EL (cell line): ENCODE measurements around the gene AASDHPPT.
A peak's percentile ranks its signal among the peaks of the same experiment; 100 is the strongest.

Experiments
- DNase-seq: peaks from one replicate; pipeline ENCODE4 v3.0.0-alpha.2; 2016

Gene AASDHPPT

DNA sequence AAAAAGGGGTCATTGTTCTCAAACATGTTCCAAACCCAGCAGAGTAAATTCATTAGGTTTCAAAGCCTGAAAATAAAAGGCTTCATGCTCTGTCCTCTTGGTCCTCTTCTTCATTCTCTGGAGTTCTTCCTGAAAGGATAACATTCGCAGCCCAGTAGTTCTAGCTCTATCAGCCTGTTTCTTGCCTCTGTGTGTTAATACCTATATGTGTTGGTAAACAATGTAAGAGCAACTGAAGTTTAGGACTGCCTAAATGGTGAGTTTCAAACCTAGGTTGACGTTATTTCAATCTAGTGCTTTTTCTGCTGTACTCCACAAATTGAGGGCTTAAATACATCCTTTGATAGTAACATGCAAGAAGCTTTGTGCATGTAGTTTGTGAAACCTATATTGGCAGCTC, 9.4 kb downstream of the AASDHPPT start:
- DNase-seq = no peak

DNA sequence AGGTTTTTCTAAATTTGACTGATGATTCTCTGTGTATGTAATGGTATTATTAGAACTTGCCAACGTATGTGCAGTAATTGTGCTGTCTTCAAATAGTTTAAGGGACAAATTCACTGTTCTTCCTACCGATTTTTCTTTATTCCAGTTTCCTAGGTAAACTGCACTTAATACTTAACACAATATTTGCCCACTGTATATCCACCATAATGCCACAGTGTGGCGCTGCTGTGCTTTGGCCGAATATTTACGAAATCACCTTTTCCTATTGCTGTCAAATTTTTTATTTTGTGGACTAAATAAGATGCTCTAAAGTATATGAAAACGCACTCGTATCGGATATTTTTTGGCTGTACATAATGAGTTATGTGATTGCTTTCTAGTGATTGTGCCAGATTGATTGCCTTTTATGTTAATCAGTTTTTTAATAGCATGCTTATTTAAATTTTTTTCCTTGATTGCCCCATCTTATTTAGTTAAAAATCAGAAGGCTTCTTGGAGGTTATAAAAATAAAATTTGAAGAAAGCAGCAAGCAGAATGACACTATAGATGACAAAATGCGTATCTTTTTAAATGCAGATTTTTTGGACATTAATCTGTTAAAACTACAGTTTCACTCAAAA, 10.5 kb downstream of the AASDHPPT start:
- peak; percentile 45 for DNase-seq

DNA sequence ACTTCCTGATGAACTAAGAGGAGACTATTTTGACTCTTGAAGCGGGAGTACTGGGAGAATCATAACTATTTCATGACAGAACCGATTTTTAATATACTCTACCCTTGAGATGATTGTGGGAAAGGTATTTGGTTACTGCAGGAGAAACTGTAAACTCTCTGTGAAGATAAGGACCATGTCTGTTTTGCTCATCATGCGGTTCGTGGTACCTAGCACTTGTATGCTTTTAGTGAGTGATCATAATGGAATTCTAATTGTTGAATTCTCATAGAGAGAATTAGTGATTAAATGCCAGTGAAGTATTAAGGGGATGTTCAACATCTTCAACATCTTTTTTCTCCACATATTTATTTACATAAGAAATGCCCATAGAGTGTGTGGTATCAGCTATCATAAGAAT, 11.4 kb downstream of the AASDHPPT start:
- DNase-seq = peak; percentile 52

DNA sequence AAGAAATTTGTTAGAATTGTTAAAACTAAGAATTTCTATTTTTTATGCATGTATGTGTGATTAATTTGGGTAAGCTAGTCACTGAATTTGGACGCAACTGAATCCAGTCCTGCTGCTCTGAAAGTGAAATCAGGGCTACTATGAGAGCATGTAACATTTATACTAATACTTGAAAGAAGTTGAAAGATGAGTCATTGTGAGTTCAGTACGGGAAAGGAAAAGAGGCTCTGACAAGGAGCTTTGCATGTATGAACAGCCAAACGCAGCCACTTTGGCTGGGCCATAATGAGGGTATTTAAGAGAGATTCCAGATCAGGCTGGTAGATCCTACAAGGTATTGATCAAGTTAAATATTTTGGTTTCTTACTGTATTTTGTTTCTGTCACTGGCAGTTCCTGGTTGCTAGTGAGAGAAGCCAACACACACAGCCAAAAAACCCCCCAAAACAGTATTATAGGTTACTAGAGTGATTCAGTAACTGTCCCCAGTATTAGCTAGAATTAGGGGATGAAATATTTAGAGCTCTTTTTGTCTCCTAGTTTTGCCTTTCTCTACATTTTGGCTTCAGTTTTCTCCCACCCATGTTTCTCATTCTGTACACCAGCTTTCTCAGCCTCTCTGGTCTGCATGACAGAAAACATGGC, 14.1 kb downstream of the AASDHPPT start:
- DNase-seq = peak; percentile 46

DNA sequence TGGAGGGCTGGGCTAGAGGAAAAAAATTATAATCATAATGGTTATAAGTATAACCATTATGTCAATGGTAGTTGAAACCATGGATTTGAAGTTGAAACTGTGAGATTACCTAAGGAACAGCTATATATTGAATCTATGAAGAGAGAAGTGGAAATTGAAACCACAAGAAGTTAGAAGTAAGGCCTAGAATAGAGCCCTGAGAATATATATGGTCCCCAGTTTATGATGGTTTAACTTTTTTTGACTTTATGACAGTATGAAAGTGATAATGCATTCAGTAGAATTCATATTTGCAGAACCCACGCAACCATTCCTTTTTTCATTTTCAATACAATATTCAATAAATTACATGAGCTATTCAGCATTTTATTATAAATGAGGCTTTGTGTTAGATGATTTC, 15.0 kb downstream of the AASDHPPT start:
- no peak for DNase-seq

DNA sequence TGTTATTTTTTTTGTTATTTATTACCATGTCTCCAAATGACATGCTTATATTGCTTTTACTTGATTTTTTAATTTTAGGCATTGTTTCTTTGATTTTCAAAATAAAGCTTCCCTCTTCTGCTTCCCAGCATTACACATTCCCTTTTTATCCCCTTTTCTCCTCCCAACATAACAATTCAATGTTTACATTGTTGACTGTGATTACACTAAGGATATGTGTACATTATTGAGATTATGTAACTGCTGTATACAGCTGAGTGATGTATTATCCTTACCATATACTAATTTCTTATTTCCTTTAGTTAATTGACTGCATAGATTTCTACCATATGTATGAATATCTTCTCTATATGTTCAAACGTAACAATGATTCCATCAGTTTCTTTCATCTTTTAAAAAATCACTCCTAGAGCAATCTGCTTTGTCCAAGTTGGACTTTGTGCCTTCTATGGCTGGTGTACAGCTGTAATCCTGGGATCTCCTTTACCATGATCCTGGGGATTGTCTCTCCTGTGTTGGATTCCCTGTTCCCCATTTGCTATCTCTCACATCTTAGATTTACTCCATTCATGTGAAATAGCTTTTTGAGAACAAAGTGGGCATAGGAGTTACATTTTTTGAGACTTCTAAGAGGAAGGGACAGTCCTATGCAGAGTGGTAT, 21.6 kb downstream of the AASDHPPT start:
- DNase-seq = no peak

DNA sequence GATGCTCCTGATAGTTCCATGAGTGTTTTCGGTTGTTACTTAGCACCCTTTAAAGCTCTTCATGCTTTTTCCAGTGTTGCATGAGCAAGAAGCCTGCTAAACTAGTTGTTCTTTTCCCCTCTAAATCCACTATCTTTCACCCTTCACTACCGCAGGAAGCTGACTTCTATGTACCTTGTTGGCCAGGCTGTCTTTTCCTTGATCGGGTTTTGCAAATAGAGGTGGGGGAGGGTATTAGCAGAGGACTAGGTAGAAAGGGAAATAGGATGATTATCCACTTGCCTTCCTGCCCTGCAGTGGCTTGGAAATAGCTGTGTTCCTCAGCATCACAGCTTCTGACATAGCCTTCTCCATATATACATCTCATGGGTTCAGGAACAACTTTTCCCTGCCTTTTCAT, 23.9 kb downstream of the AASDHPPT start:
- DNase-seq = no peak

DNA sequence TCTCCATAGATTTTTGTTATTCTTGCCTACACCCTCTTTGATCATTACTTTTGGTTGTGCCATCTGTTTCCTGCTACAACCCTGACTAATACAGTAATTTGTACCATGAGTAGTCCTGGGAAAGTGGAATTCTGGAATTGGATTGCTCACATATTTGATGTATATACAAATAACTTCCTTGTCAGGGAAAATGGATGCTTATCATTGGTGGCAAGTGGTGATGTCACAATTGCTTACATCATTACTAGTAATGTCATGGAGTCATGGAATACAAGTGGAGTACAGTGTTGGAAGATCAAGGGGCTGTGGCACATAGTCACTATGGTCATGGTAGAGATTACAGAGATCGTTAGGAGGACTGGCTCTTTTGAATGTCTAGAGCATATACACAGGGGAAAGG, 24.4 kb downstream of the AASDHPPT start:
- DNase-seq = peak; percentile 68

DNA sequence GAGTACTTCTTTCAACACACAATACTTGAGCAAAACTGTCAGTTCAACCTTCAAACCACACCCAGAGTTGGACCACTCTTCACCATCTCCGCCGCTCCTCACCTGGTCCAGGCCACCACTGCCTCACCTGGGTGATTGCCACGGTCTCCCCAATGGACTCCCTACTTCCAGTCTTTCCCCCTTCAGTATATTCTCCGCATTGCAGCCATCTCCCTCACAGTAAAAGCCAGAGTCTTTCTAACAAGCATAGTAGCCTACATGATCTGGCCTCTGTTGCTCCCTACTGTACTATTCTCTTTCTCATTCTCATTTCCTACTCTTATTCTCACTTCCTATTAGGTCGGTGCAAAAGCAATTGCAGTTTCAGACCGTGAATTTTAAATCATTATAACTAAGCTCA, 28.5 kb downstream of the AASDHPPT start:
- no peak for DNase-seq

DNA sequence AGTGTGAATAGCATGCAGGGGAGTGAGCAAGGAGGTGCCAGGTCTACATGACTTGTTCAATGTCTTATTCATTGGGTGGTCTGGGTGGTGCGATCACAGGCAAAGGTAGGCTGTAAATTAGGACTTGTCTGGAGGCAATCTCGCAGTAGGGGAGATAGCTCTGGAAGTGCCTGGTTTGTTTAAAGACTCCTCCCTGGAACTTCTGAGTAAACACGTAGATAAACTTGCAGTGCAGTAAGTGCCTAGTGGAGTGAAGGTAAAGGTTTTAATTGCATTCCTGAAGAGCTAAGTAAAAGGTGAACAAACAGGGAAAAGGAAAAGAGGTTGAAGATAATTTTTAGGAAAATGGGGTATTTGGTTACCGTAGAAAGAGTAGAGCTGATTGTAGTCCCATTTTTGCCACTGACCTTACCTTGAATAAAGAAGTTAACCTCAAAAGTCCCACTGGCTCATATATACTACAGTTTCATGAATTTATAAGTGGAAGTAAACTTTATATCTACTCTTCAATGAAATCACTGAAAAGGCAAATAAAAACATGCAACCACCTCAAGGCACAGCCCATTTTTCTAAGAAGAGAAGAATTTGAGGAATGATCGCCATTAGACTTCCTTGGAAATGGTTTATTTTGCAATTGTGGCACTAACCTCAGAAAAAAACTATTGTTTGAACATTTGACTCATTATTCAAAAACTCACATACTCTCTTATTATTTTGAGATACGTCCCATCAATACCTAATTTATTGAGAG, 44.3 kb downstream of the AASDHPPT start:
- DNase-seq = no peak

DNA sequence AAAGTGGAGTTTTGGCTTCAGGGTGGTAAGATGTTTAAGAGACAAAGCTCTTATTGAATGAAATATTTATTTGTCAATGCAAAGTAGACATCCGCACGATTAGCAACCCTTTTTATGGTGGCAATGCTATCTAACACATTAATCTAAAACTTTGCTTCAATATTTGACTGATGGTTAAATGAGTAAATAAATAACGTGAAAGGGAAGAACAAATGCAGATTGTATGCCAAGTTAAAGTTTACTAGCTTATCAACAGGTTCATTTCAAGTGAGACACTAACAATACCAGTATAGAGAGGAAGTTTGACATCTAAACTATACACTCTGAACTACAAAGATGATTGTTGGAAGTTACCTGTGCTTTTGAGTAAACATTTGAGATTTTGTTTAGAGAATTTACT, 50.1 kb downstream of the AASDHPPT start:
- DNase-seq = no peak

DNA sequence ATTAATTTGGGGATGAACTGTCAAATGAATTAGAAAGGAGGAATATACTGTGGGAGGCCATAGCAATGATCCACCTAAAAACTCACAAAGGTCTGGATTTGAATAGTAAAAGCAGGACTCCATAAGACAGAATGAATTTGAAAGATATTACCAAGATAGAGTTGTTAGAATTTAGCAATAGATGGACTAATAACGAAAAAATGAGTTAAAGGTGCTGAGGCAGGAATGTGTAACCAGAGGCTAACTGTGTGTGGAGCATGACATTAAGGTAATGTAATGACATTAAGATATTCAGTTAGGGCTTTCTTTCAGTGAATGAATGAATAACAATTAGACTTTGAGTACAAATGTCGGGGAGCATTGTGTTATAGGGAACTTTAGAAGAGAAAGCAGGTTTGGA, 51.3 kb downstream of the AASDHPPT start:
- DNase-seq = no peak

DNA sequence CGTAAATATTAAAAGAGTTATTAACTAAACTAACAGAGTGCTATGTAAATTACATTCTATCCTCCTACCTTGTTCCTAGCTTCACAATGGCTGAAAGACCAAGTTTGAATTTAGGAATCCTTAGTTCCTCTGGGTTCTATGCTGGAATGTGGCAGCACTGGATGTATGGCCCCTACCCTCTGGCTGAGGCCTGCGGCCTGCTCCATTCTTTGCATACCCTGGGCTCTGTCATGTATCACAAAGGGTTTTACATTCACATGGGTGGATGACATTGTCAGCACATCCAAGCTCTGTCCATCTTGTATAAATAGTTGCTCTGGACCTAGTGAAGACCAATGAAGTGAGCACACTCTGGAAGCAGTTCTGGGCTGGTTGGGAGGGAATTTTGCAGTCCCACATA, 54.5 kb downstream of the AASDHPPT start:
- no peak for DNase-seq

DNA sequence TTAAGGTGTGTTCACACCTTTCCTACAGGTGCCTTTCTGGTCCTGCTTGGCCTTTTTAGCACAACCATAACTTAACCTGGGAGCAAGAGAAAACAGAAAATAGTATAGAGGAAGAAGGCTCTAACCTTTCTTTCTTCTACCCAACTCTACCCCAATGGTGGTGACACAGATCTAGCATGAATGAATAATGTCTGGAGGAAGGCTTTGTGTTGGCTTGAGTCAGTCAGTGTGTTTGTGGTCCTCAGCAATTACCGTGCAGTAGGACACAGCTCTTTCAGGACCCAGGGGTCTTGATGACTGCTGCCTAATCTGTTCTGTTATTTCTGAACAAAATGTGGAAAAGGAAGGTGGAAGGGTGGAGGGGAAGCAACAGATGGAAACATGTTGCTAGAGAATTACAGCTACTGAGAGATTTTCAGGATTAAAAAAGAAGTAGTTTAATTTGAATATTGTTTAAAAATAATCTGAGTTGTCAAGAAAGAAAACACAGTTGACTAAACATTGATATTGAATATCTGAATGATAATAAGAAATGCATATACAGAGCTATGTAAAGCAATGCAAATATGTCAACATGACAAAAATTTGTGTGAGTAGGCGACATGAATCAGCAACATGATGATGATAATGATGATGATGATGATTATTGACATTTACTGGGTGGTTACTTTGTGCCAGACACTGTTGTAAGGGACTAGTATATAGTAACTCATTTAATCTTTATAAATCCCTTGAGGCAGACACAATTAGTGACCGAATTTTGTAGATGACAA, 55.3 kb downstream of the AASDHPPT start:
- no peak for DNase-seq

DNA sequence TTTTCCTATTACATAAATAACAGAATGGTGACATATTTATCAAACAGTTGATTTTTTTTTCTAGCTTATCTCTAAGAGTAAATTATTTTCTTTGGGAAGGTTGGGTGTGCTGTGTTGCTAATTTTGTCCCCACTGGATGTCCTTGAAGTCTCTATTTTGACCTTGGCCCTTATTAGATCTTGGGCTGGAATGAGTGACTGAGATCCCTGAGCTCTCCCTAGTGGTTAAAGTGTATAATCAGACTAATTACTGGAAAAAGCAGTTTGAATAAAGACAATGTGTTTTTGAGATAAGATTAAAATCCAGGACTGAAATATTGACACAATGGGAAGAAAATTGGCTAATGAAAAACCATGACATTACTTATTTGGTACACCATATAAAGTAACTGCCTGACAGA, 56.1 kb downstream of the AASDHPPT start:
- no peak for DNase-seq

DNA sequence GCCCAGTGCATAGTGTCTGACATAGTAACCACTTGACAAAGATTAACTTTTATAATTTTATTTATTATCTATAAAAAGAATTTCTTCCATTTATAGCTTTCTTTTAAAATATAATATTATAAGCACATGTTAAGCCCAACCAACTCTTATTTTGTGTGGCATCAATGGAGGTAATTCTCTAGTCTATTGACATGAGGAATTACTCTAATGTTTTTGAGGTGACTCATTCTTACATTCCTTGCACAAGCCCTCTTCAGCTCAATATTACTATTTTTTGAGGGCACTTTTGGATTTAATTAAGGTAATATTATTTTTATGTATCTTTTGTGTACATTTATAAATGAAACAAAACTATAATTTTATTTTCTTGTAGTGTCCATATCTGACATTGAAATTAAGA, 59.6 kb downstream of the AASDHPPT start:
- DNase-seq = peak; percentile 28

DNA sequence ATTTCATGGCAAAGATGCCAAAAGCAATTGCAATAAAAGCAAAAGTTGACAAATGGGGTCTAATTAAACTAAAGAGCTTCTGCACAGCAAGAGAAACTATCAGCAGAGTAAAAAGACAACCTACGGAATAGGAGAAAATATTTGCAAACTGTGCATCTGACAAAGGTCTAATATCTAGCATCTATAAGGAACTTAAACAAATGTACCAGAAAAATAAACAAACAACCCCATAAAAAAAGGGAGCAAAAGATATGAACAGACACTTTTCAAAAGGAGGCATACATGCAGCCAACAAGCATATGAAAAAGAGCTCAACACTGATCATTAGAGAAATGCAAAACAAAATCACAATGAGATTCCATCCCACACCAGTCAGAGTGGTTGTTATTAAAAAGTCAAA, 60.3 kb downstream of the AASDHPPT start:
- DNase-seq = no peak
